T47D (cell line): ENCODE results near the gene CHCHD3.
A peak's percentile ranks its signal among the peaks of the same experiment; 100 is the strongest.

Experiments
- DNase-seq, 2 experiments: peaks; one replicate each; pipeline versions ENCODE4 v3.0.0 to v3.0.0-alpha.2; 2011 to 2012; ENCODE audit warnings: low read depth in 1 of 2, low spot score in 1 of 2
- JUND ChIP-seq: IDR thresholded peaks from 2 replicates; pipeline ENCODE4 v1.6.1; 2012; ENCODE audit warnings: low read depth
- in situ Hi-C: cut with HindIII; loops from 2 replicates; pipeline ENCODE4 v1.10.0; 2016; ENCODE audit warnings: low sequenced_read_pairs, low pct_unique_long_range_greater_than_20kb

CHCHD3 gene

DNA sequence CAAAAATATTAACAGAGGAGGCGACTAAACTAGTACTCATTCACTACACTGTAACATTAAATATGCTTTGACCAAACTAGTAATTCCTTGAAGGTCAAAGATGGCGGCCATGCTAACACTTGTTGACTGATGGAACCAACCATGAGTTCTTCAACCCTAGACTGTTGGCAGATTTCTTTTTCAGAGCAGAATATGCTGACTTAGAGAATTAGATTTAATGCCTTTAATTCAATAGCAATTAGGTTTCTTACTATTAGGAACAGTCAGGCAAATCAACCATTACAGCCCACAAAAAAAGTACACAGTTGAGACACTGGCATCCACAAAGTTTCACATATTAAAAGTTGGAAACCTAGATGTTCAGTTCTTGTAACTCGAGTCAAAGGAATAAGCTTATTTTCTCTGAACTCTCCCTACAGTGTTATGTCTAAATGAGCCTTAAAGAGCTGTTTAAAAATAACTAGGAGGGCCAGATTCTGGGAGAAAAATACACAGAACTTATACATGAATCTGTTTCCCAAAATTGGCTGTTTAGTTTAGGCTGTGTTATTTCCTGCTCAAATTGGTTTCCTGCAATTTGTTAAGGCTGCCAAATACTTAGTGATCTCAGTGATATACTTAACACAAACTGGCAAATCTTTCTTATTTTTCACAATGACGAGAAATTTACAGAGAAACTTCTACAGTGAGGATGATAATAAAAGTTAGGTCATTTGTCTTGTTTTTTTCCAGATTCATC, 17.6 kb downstream of the CHCHD3 start:
- TF ChIP-seq JUND = no peak
- in situ Hi-C loops = no loop called here
- DNase-seq = no peak

DNA sequence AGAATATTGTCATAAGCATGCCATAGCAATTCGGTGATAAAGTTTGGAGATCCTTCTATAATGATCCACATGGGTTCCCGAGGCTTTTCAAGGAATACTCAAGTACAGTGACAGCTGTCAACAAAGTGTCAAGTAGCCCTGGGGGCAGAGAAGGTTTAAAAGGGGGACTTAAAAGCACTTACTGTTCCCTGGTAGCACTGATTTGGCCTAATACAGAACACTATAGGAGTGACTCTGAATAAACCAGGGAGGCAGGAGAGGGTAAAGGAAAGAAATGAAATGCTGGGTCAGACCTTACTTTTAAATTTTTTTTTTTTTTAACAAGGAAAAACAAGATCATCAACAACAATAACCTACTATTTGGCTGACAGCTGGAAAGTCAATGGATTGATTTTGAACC, 20.1 kb downstream of the CHCHD3 start:
- no peak for TF ChIP-seq JUND
- in situ Hi-C loops = no loop called here
- DNase-seq = no peak

DNA sequence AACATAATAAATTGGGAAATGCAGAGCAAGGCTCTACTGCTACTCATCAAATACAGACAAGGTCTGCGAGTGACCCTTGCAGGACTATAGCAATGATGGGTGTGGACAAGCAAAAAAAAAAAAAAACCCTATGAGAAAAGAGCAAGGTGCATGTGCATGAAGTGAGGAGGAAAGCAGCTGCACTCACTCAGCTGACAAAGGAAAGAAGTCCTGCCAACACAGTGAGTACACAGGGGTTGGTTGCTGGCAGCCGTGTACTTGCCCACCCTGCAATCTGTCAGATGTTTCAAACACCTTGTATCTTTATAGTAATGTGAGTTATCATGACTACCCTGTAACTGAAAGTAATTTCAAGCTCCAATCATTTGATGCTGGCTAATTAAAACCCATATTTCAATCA, 20.5 kb downstream of the CHCHD3 start:
- DNase-seq = no peak
- TF ChIP-seq JUND = no peak
- in situ Hi-C loops = no loop called here

DNA sequence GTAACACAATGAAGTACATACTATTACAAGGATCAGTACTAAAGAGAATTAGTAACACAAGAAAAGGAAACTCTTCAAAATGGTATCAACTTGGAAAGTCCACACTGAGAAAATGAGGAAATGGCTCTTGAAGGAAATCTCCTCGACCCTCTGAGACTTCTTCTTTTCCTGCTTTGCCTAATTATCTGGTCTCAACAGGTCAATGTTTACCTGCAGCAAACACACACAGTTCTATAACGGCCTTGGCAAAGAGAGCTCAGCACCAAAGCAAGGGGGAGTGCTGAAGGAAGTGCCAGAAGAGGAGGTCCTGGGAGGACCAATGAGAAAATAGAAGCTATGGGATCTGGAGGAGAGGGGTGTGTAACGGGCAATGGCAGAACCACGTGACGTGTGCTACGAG, 21.9 kb downstream of the CHCHD3 start:
- no peak for TF ChIP-seq JUND
- in situ Hi-C loops = no loop called here
- peak in 1 of 2 experiments; percentile 19 for DNase-seq

DNA sequence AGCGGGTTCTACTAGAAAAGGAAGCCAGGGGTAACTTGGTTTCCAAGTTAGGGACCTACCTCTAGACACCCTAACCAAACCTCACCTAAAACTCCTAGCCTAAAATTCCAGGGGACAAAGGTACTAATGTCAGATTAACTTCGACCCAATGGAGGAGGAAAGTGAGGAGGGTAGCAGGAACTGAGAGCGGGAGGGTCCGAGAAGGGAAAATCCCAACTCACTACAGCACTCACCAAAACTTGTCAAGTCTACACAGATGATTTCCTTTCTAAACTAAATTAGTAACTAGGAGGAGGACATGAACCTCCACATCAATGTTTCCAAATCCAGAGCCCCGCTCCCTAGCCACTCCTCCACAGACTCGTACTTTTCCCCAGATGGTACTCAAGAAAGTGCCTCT, 22.6 kb downstream of the CHCHD3 start:
- no peak for TF ChIP-seq JUND
- in situ Hi-C loops = no loop called here
- no peak for DNase-seq

DNA sequence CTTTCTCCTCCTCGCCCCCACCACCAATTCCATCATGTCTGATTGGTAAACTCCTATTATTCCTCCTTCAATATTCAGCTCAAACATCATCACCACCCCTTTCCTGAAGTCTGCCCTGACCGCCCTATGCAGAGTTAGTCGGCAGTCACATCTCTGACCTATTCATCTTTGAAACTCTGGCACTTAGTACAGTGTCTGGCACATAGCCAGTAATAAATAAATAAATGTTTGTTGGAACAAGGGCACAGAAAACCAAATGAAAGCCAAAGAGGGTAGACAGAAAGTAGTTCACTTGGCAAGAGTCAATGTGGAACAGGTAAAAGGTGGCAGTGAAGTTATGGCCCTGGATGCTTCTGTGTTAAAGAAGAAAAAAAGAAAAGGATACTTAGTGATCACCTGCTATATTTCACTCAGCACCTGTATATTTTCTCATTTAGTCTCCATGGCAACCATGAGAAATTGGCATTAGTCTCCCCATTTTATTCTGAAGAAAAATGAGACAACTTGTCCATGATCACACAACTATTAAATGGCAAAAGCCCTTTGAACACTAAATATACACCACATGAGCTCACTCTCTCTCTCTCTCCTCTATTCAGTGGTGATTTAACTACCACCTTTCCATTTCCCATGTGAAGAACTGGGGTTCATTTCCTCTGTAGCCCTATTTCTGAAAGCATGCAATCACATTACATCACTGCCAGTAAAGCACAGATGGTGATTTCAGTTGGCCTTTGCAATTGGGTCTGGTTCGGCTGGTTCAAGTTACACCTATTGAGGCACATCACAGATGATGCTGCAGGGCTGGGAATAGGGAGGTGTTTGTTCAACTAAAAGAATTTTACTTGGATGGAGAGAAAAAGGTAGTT, 25.3 kb downstream of the CHCHD3 start:
- in situ Hi-C loops = no loop called here
- TF ChIP-seq JUND = no peak
- DNase-seq = no peak

DNA sequence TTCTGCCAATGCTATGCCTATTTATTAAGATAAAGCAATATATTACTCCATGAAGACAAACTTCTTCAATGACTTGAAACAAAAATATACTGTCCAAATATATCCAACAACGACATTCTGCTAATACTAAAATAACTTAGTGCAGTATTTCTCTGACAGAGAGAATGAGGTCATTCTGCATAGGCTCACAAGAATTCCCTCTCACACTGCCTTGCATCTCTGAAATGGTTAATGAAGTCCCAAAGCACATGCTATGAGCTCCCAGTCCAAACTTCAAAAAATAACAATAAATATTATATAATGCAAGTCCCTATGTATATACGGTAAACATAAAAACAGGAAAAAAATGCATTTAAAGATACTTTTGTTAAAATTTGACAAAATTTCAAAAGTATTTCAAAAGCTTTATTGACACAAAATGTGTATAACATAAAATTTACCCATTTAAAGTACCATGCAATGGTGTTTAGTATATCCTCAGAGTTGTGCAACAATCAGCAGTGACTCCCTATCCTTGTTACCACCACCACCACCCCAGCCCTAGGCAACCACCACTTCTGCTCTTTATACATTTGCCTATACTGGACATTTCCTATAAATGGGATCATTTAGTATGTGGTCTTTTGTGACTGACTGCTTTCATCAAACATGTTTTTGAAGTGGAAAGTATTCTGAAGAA, 27.6 kb downstream of the CHCHD3 start:
- in situ Hi-C loops = no loop called here
- TF ChIP-seq JUND = no peak
- DNase-seq = no peak

DNA sequence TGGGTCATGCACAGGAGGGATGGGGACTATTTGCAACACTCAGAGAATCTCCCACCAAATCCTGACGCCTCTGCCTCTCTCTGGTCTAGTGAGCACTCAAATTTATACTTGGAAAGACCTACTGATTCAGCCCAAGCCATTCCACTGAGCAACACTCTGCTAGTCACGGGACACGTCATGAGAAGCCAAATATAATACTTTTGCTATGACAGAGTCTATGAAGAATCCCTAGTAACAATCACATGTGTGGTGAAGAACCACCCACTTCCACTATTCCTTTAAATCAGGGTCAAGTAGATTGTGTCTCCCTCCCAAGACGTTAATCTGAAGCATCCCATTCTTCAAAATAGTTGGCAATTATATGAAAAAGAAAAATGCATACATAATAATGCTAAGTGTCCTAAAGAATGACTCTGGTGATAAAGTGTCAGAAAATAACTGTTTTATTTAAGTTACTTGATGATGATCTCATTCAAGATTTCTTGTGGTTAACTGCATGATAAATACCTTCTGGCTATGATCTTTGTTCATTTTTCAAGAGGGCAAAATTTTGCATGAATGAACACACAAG, 28.5 kb downstream of the CHCHD3 start:
- no peak for TF ChIP-seq JUND
- in situ Hi-C loops = no loop called here
- no peak for DNase-seq

DNA sequence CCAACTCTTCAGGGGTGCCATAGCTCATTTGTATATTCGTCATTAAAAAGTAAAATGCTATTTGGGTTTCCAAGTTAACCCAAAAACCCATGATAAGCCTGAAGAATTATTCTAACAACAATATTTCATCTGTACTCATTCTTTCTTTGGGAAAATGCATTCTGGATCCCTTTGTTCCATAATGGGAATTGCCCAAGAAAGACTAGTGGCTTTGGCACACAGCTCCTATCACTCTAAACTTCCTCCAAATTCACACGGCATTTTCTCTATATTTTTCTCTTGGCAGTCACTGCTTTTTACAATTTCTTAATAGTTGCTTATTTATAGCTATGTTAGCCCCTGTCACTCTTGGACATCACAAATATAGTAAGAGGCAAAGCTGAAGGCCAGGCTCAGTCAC, 29.1 kb downstream of the CHCHD3 start:
- no peak for TF ChIP-seq JUND
- no peak for DNase-seq
- in situ Hi-C loops = no loop called here

DNA sequence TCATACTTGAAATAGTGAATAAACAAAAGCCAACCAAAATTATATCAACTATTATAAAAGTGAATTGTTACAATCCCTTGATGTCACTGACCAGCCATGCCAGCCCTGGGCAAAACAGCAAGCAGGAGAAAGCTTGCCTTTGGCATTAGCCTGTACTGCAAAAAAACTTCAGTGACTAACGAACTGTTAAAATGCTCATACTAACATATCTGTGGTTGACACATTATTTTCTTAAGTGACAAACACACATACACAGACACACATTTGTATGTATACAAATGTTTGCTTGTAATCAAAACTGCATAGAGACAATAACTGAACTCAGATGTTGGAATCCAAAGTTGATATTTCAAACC, 29.5 kb downstream of the CHCHD3 start:
- DNase-seq = no peak
- in situ Hi-C loops = no loop called here
- no peak for TF ChIP-seq JUND

DNA sequence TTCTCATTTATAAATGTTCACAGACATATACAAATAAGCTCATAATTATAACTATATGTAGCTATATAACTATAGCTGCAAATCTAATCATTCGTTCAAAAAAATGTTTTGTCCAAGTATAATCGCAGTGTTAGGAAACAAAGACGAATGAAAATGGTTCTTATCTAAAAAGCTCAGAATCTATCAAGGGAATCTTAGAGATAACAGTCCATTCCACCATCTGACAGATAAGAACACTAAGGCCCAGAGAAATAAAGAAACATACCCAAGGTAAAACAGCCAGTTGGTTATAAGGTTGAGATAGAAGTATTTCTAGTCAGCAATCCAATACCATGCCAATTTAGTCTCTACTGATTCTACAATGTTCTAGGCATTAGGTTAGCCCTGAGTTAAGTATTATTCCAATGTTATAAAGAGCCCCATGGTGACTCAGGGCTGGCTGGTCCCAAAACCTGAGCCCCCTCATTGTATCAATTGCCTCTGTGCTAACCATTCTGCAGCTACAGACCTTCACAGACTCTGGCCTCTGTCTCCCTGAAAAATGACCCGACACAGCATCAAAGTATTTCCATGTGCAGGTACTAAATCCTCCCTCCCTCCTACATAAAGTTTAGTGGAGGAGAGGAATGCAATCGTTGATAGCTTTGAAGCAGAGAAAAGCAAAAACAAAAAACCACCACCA, 30.0 kb downstream of the CHCHD3 start:
- TF ChIP-seq JUND = no peak
- in situ Hi-C loops = no loop called here
- DNase-seq = no peak

DNA sequence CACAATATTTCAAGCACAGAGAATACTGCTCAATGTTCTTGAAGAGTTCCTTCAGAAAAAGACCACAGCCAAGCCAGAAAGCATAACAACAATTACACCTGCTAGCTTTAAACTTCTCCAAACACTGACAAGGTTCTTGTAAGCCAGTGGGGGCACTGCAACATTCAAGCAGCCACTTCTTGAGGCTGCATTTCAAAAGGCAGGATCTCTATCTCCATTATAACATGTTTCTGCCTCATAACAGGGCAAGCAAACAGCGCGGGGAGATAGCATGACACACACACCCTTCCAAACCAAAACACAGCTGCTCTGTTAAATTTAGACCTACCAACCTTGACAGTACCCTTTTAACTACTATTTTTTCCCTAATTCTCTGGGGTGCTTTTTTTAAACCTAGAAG, 30.8 kb downstream of the CHCHD3 start:
- TF ChIP-seq JUND = no peak
- peak in 1 of 2 experiments; percentile 27 for DNase-seq
- in situ Hi-C loops = no loop called here
